Testis (tissue), 3 donors: ENCODE measurements around the gene ENTR1. TPM values are rescaled to one million over a fixed set of nuclear protein-coding genes. Genes with fewer than 3 reads are reported as not detected.
"Not testable (repeated sequence)": the region's sequence is repeated elsewhere in the genome, so short reads cannot be mapped to it uniquely, and the experiment has no call there.

Experiments used
- DNase-seq: peaks from one replicate; pipeline ENCODE4 v3.0.0-alpha.2; 2019
- H3K27ac ChIP-seq, 2 donors: fragments of 200-600 bp; sonication (generic); one replicate each; pipeline ENCODE4 v1.5.1; 2019
- H3K27me3 ChIP-seq: fragments of 200-600 bp; sonication (generic); one replicate; pipeline ENCODE4 v1.5.1; 2019
- H3K36me3 ChIP-seq: fragments of 200-600 bp; sonication (generic); one replicate; pipeline ENCODE4 v1.5.1; 2017; ENCODE audit warnings: low read depth; ENCODE audit errors: missing control alignments
- H3K4me1 ChIP-seq: fragments of 200-600 bp; sonication (generic); one replicate; pipeline ENCODE4 v1.5.1; 2019
- H3K4me3 ChIP-seq, 2 donors: fragments of 200-600 bp; sonication (generic); one replicate each; pipeline ENCODE4 v1.5.1; 2017 to 2019
- H3K9me3 ChIP-seq: fragments of 200-600 bp; sonication (generic); one replicate; pipeline ENCODE4 v1.5.1; 2017
- POLR2A ChIP-seq: fragments of 450-650 bp; IDR thresholded peaks from one replicate; pipeline ENCODE4 v1.6.1; 2017; ENCODE audit warnings: antibody characterized with exemption, mild to moderate bottlenecking, moderate library complexity
- WGBS, 2 donors: methylation state at CpG; one replicate each; pipeline ENCODE4 v1.1.5; 2018; 5-methylcytosine and 5-hydroxymethylcytosine counted together
- intact Hi-C: fragments of 100-400 bp; cut with DNase I; formaldehyde crosslinking; loops from one replicate; pipeline ENCODE4 v1.15.1; 2023; ENCODE audit warnings: low total_unique reads
- polyA plus RNA-seq: library from polyadenylated mRNA; stranded (reverse); fragments of 350-450 nt; fragmentation: Illumina TruSeq; extraction: RNeasy Lipid Tissue Mini Kit (QIAGEN cat#74804); gene quantifications from one replicate; pipeline ENCODE4 v1.2.3, GENCODE V29; 2014; ENCODE audit warnings: low read depth, low replicate concordance; ENCODE audit not compliant: insufficient read depth
- total RNA-seq, 2 donors: library from RNA; depleted of rRNA; stranded (reverse); fragments of >200 nt; gene quantifications; one replicate each; pipeline ENCODE4 v1.2.3, GENCODE V29; 2016
- TF ChIP-seq, protein P1 (sequence below), 3 experiments: fragments of 450-650 bp in 2 of 3; fragments of 200-600 bp in 1 of 3; sonication (generic) in 1 of 3; IDR thresholded peaks; one replicate each; pipeline ENCODE4 v1.5.1; 2016 to 2019; ENCODE audit warnings: antibody characterized with exemption in 3 of 3, mild to moderate bottlenecking in 2 of 3, moderate library complexity in 1 of 3

The ENTR1 gene
- total and polyA plus RNA-seq, 3 donors from 2014 or later = 61.7 to 69.1 (median 64.3) TPM

DNA sequence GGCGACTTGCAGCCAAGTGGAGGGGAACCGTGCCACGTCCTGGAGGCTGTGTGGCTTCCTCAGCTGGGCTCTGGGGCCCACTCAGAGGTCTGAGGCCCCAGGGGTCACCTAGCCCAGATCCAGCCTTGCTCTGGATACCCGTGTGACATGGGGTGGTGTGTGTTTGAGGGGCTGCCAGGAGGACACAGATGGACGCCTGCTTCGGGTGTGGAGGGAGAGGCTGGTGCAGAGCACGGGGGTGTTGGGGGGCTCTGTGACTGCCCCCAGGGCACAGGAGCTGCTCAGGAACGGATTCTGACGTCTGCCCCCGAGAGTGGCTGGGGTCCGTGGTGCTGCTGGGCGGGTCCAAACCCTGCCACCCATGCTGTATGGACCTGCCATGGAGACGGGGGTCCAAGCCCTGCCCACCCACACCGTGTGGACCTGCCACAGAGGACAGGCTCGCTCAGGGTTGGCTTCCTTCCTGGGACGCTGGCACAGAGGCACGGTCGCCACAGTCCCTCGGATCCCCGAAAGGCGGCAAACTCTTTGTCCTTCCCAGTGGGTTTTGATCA is 18.7 kb upstream of the ENTR1 start:
- no peaks in the 10 kb centered on the region for H3K27me3 ChIP-seq
- H3K9me3 ChIP-seq = no peaks in the 10 kb centered on the region
- 89% methylated on average over 12 to 21 of the region's 21 CpGs for WGBS, 2 donors
- no peak overlapping the region for H3K27ac ChIP-seq
- H3K36me3 ChIP-seq = no peaks in the 10 kb centered on the region
- no peaks in the 10 kb centered on the region for H3K4me1 ChIP-seq
- no peak for TF ChIP-seq POLR2A
- TF ChIP-seq, protein P1, sequence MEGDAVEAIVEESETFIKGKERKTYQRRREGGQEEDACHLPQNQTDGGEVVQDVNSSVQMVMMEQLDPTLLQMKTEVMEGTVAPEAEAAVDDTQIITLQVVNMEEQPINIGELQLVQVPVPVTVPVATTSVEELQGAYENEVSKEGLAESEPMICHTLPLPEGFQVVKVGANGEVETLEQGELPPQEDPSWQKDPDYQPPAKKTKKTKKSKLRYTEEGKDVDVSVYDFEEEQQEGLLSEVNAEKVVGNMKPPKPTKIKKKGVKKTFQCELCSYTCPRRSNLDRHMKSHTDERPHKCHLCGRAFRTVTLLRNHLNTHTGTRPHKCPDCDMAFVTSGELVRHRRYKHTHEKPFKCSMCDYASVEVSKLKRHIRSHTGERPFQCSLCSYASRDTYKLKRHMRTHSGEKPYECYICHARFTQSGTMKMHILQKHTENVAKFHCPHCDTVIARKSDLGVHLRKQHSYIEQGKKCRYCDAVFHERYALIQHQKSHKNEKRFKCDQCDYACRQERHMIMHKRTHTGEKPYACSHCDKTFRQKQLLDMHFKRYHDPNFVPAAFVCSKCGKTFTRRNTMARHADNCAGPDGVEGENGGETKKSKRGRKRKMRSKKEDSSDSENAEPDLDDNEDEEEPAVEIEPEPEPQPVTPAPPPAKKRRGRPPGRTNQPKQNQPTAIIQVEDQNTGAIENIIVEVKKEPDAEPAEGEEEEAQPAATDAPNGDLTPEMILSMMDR (IDR thresholded peaks at IDR 0.05) = no peak
- intact Hi-C loops = no loop called here
- no peak for DNase-seq
- no peak overlapping the region for H3K4me3 ChIP-seq

DNA sequence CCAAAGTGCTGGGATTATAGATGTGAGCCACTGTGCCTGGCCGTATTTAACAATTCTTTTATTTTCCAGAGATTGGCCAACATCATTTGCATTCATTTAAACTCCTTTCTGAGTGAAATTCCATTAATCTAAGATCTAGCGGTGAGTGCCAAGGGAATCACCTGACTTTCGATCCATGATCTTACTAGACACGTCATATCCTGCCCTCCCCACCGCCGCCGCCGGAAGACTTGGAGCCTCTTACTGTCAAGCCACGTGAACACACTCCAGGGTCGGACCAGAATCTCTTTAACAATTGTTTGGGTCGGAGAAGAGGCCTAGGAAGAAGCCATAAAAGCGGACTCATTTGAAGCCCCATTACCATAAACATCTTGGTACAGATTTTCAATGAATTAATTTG is 16.4 kb upstream of the ENTR1 start:
- no peaks in the 10 kb centered on the region for H3K4me1 ChIP-seq
- no peak for DNase-seq
- no peak overlapping the region for H3K27ac ChIP-seq
- intact Hi-C loops = no loop called here
- WGBS, 2 donors = 89 to 96% methylated on average over 12 of the region's 12 CpGs
- H3K27me3 ChIP-seq = no peaks in the 10 kb centered on the region
- no peaks in the 10 kb centered on the region for H3K36me3 ChIP-seq
- H3K4me3 ChIP-seq = no peak overlapping the region
- TF ChIP-seq, protein P1 (IDR thresholded peaks at IDR 0.05) = no peak
- TF ChIP-seq POLR2A = no peak
- no peaks in the 10 kb centered on the region for H3K9me3 ChIP-seq

DNA sequence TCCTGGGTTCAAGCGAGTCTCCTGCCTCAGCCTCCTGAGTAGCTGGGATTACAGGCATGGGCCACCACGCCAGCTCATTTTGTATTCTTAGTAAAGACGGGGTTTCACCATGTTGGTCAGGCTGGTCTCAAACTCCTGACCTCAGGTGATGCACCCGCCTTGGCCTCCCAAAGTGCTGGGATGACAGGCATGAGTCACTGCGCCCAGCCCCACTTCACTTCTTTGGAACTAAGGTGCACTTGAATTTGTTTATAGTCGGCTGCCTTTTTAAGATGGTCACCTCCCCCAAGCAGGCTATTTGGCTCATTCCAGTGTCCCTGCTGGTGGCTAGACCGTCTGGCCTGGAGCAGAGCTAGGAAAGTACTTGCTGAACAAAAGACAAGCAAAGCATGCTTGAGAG is 15.0 kb upstream of the ENTR1 start:
- WGBS, 2 donors = 82 to 86% methylated on average over 7 of the region's 7 CpGs
- DNase-seq, H3K36me3 ChIP-seq, H3K27ac ChIP-seq, H3K9me3 ChIP-seq, H3K4me3 ChIP-seq, H3K4me1 ChIP-seq, intact Hi-C loops, H3K27me3 ChIP-seq: not testable (repeated sequence)

DNA sequence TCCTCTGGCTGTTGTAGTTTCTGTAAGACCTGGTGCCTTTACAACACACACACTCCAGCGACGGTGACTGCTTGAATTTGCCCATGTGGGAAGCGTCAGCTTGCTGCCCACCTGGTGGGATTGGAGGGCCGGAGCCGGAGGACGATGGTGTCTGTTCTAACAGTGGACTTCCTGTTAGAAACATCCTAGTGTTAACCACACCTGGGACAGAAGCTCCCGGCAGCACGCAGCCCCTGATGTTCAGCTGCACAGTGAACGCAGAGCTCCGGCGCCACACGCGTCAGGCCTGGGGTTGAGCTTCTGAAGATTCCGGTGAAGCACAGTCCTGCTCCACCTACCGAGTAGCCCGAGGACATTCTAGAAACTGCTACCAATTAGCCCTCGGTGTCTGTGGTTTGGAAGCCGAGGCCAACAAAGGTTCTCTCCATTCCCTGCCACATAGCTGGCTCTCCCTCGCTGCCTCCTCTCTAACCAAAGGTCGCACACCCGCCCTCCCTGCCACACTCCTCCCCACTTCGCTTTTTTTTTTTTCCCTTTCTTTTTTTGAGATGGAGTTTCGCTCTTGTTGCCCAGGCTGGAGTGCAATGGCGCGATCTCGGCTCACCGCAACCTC is 14.4 kb upstream of the ENTR1 start:
- Histone ChIP-seq H3K36me3 (no peaks in the 10 kb centered on the region), H3K27ac (no peak overlapping the region), H3K9me3 (no peaks in the 10 kb centered on the region), H3K4me1 (no peaks in the 10 kb centered on the region), H3K4me3 (no peak overlapping the region), H3K27me3 (no peaks in the 10 kb centered on the region)
- WGBS, 2 donors = 87 to 91% methylated on average over 19 to 27 of the region's 27 CpGs
- intact Hi-C loops = no loop called here
- no peak for DNase-seq
- TF ChIP-seq, protein P1 (IDR thresholded peaks at IDR 0.05) = no peak
- no peak for TF ChIP-seq POLR2A

DNA sequence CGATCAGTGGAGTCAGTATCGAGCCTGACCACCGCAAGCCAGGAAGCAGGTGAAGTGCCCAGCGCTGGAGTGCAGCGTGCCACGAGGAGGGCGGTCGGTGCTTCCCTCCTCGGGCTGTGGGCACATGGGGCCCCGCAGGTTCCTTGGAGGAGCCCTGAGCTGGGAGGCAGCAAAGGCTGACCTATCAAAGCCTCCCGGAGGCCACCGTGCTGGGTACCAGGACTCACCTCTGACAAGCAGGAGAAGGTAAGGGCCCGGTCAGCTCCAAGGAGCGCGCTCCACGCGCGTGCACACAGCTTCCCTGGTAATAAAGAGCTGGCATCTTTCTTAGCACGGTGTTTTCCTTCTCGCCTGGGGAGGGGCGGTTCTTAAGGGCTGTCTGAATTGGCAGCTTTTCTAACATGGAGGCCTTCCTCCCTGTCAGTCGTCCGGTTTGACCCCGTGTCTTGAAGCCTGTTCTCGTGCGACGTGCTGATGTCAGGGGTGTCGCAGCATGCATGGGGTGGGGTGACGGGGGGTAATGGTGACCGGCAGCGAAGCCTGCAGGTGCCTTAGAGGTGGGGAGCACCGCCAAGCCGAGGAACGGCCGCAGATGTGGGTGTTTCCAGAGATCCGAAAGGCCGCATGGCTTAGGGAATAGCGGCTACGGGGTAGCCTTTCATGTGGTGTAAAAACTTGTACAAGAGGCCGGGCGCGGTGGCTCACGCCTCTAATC is 13.2 kb upstream of the ENTR1 start:
- 88 to 92% methylated on average over 33 to 43 of the region's 43 CpGs for WGBS, 2 donors
- Histone ChIP-seq H3K36me3 (no peaks in the 10 kb centered on the region), H3K4me1 (no peaks in the 10 kb centered on the region), H3K4me3 (no peak overlapping the region), H3K9me3 (no peaks in the 10 kb centered on the region), H3K27ac (no peak overlapping the region), H3K27me3 (no peaks in the 10 kb centered on the region)
- intact Hi-C loops = no loop called here
- no peak for DNase-seq
- no peak for TF ChIP-seq POLR2A
- TF ChIP-seq, protein P1 (IDR thresholded peaks at IDR 0.05) = no peak
